Naive B cell (primary cell): ENCODE results near the gene SLC2A1. TPM values are rescaled to one million over a fixed set of nuclear protein-coding genes. Genes with fewer than 3 reads are reported as not detected.
"Not testable (repeated sequence)": the region's sequence is repeated elsewhere in the genome, so short reads cannot be mapped to it uniquely, and the experiment has no call there.

Experiments used
- ATAC-seq, 2 donors: fragments of 150-1000 bp; cut with Tn5 transposase; 2 replicates each; pipeline ENCODE4 v1.10.0; 2021; ENCODE audit warnings: low read depth in 2 of 2, mild to moderate bottlenecking in 2 of 2, moderate library complexity in 2 of 2
- DNase-seq: peaks from one replicate; pipeline ENCODE4 v3.0.0; 2022
- H3K27ac Mint-ChIP-seq, 6 donors: one replicate each; pipeline ENCODE4 v1.8.0; 2020 to 2022; ENCODE audit warnings: mild to moderate bottlenecking in 6 of 6, mixed read lengths in 6 of 6, moderate library complexity in 5 of 6, inconsistent platforms in 2 of 6
- H3K27me3 Mint-ChIP-seq, 3 donors: one replicate each; pipeline ENCODE4 v1.8.0; 2021 to 2022; ENCODE audit warnings: mixed read lengths in 3 of 3, mild to moderate bottlenecking in 1 of 3
- H3K36me3 Mint-ChIP-seq, 2 donors: one replicate each; pipeline ENCODE4 v1.8.0; 2020 to 2022; ENCODE audit warnings: mixed read lengths in 2 of 2, inconsistent platforms in 1 of 2, mild to moderate bottlenecking in 1 of 2
- H3K4me1 Mint-ChIP-seq, 3 donors: one replicate each; pipeline ENCODE4 v1.8.0; 2020 to 2022; ENCODE audit warnings: mixed read lengths in 3 of 3, inconsistent platforms in 1 of 3, mild to moderate bottlenecking in 1 of 3, moderate library complexity in 1 of 3
- H3K4me3 Mint-ChIP-seq, 8 donors: one replicate each; pipeline ENCODE4 v1.8.0; 2020 to 2022; ENCODE audit warnings: mild to moderate bottlenecking in 8 of 8, mixed read lengths in 8 of 8, moderate library complexity in 8 of 8, inconsistent platforms in 2 of 8
- H3K9me3 Mint-ChIP-seq, 7 donors: one replicate each; pipeline ENCODE4 v1.8.0; 2020 to 2022; ENCODE audit warnings: mixed read lengths in 7 of 7, mild to moderate bottlenecking in 5 of 7, inconsistent platforms in 2 of 7, moderate library complexity in 1 of 7
- polyA plus RNA-seq, 6 donors: library from polyadenylated mRNA; unstranded; fragments of 300-500 nt; fragmentation: Illumina TruSeq; gene quantifications; one replicate each; pipeline ENCODE4 v1.2.3, GENCODE V29; 2021; ENCODE audit warnings: low read depth in 6 of 6

The SLC2A1 gene
- polyA plus RNA-seq, 6 donors from 2014 or later, result 58.4 to 125 (median 89.7) TPM

- Mint-ChIP-seq H3K27me3 (peaks cover 26 to 56% (median 50%) of the 10 kb centered on the region in 3 donors), H3K9me3 (peaks cover 7 to 33% (median 16%) of the 10 kb centered on the region in 7 donors)
- H3K27ac Mint-ChIP-seq, result not testable (repeated sequence)
These were observed 58.7 kb downstream of the SLC2A1 start for GRCh38 chr1:42899960-42900359.

GRCh38 chr1:42891465-42892138 is 67.1 kb downstream of the SLC2A1 start:
- Mint-ChIP-seq H3K9me3 (peaks cover 0 to 9% (median 3%) of the 10 kb centered on the region in 7 donors), H3K27ac (peak overlapping the region in 1 of 6 donors; percentile 60), H3K4me1 (no peaks in the 10 kb centered on the region), H3K27me3 (peaks cover 4 to 26% (median 22%) of the 10 kb centered on the region in 3 donors), H3K36me3 (no peaks in the 10 kb centered on the region), H3K4me3 (no peak overlapping the region)
- no peak for ATAC-seq
- DNase-seq, result no peak

More at GRCh38 chr1:42899960-42900359, 58.7 kb downstream of the SLC2A1 start:
- not testable (repeated sequence) for H3K4me1 Mint-ChIP-seq, DNase-seq, ATAC-seq, H3K4me3 Mint-ChIP-seq
- peaks cover 10 to 17% of the 10 kb centered on the region in 2 donors for H3K36me3 Mint-ChIP-seq

- ATAC-seq (no peak), DNase-seq (no peak)
- H3K27me3 Mint-ChIP-seq, result peaks cover 10 to 24% (median 11%) of the 10 kb centered on the region in 3 donors
- H3K9me3 Mint-ChIP-seq, result no peaks in the 10 kb centered on the region
- no peaks in the 10 kb centered on the region for H3K36me3 Mint-ChIP-seq
- H3K4me1 Mint-ChIP-seq, result no peaks in the 10 kb centered on the region
- no peak overlapping the region for H3K4me3 Mint-ChIP-seq
- no peak overlapping the region for H3K27ac Mint-ChIP-seq
These were observed 69.4 kb downstream of the SLC2A1 start for GRCh38 chr1:42889264-42889663.

DNA sequence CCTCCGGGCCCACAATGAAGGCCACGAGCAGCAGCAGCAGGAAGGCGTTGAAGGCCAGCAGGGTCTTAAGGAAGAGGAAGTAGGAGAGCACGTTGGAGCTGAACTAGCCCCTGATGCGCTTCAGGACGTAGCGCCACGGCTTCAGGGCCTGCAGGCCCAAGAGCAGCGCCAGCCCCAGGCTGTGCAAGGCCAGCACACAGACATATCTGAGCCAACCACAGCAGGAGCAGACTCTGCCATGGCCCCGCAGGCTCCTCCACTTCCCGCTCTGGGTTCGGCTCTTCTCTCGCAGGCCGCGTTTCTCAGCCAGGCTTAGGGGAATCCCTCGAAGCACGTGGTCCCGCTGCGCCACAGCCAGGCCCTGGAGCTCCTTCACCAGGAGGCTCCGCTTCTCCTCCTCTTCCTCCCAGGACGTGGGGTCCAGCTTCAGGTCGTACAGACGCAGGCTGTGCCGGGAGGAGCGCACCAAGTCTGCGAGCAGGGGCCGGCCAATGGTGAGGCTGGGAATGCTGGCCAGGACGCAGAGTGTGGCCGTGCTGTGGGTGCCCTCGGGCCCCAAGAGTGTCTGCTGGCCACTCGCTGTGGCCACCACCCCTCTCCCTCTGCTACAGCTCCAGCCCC is 70.5 kb downstream of the SLC2A1 start:
- DNase-seq (no peak), ATAC-seq (no peak)
- peaks cover 9 to 25% (median 12%) of the 10 kb centered on the region in 3 donors for H3K27me3 Mint-ChIP-seq
- H3K4me3 Mint-ChIP-seq, result no peak overlapping the region
- no peaks in the 10 kb centered on the region for H3K4me1 Mint-ChIP-seq
- no peaks in the 10 kb centered on the region for H3K36me3 Mint-ChIP-seq
- H3K9me3 Mint-ChIP-seq, result peaks cover 0 to 2% (median 0%) of the 10 kb centered on the region in 7 donors
- no peak overlapping the region for H3K27ac Mint-ChIP-seq

DNA sequence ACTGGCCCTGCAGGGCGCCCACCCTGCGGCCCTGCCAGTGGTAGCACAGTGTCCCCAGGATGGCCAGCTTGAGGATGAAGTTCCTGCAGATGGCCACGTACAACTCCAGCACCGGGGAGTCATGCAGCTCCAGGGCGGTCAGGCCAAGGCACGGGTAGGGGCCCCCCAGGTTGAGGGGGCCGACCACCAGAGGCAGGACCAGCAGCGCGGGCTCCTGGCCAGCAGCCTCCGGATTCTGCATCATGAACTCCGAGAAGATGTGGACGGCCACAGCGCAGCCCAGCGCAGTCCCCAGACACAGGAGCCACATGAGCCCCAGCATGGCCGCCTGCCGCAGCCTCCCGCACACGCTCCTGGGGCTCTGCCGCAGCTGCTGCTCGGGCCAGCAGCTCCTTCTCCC is 71.3 kb downstream of the SLC2A1 start:
- Mint-ChIP-seq H3K27me3 (peaks cover 9 to 25% (median 12%) of the 10 kb centered on the region in 3 donors), H3K4me3 (no peak overlapping the region), H3K27ac (no peak overlapping the region), H3K36me3 (no peaks in the 10 kb centered on the region), H3K9me3 (peaks cover 0 to 2% (median 0%) of the 10 kb centered on the region in 7 donors), H3K4me1 (no peaks in the 10 kb centered on the region)
- no peak for ATAC-seq
- no peak for DNase-seq

GRCh38 chr1:42886800-42887199 is 71.9 kb downstream of the SLC2A1 start:
- Mint-ChIP-seq H3K4me3 (no peak overlapping the region), H3K27me3 (peaks cover 9 to 25% (median 12%) of the 10 kb centered on the region in 3 donors), H3K9me3 (peaks cover 0 to 2% (median 0%) of the 10 kb centered on the region in 7 donors), H3K36me3 (no peaks in the 10 kb centered on the region), H3K4me1 (no peaks in the 10 kb centered on the region), H3K27ac (no peak overlapping the region)
- ATAC-seq, result no peak
- DNase-seq, result no peak

DNA sequence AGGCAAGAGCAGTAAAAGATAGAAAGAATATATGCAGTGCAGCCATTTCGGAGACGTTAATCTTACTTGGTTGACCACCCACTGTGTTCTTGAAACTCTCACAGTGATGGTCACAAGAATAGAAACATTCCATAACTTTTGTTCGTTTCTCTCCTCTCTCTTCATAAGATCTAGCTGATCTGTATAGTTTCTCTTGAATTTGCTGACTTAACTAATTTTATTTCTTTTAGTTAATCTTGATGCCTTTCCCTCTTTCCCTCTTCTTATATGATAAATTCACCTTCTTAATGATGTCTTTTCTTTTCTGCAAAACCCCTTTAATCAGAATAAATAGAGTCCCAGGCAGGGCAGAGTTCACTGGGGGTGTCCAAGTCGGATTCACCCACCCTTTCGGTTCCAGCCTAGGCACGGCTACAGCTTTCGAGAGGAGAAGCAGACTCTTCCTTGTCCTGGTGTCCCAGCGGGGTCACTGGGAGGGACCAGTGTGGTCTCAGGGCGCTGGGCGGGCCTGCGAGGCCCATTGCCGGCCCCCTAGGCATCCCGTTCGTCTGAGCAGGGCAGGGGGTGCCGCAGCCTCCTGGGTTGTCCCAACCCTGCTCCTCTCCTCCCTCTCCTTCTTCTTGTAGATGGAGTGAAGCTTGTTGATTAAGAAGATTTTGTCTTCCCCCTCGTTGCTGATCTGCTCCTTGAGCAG is 72.5 kb downstream of the SLC2A1 start:
- Mint-ChIP-seq H3K4me1 (no peaks in the 10 kb centered on the region), H3K27me3 (peaks cover 9 to 21% (median 12%) of the 10 kb centered on the region in 3 donors), H3K27ac (no peak overlapping the region), H3K9me3 (peaks cover 0 to 5% (median 3%) of the 10 kb centered on the region in 7 donors), H3K36me3 (no peaks in the 10 kb centered on the region), H3K4me3 (no peak overlapping the region)
- ATAC-seq (no peak), DNase-seq (no peak)

DNA sequence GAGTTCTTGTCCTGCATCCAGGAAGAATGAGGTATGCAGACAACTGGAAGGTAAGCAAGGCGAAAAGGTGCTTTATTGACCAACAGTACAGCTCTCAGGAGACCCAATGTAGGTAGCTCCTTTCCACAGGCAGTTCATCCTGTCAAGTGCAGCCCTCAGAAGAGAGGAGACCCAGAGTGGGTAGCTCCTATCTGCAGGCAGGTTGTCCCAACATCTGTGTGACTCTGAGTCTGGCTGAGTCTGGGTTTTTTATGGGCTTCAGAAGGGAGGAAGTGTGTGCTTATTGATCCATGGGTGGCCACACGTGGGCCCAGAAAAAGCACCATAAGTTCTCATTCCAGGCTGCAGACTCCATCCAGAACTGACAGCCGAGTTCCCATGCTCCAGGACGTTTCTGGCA is 78.3 kb downstream of the SLC2A1 start:
- no peak overlapping the region for H3K27ac Mint-ChIP-seq
- H3K9me3 Mint-ChIP-seq, result peaks cover 0 to 13% (median 5%) of the 10 kb centered on the region in 7 donors
- peaks cover 0 to 6% of the 10 kb centered on the region in 2 donors for H3K36me3 Mint-ChIP-seq
- H3K27me3 Mint-ChIP-seq, result peaks cover 8 to 29% (median 18%) of the 10 kb centered on the region in 3 donors
- ATAC-seq (no peak), DNase-seq (no peak)
- H3K4me1 Mint-ChIP-seq, result no peaks in the 10 kb centered on the region
- H3K4me3 Mint-ChIP-seq, result no peak overlapping the region

GRCh38 chr1:42877380-42877779 is 81.3 kb downstream of the SLC2A1 start:
- H3K36me3 Mint-ChIP-seq, result peaks cover 0 to 6% of the 10 kb centered on the region in 2 donors
- peaks cover 4 to 28% (median 18%) of the 10 kb centered on the region in 7 donors for H3K9me3 Mint-ChIP-seq
- ATAC-seq (no peak), DNase-seq (no peak)
- no peak overlapping the region for H3K27ac Mint-ChIP-seq
- H3K4me3 Mint-ChIP-seq, result no peak overlapping the region
- H3K4me1 Mint-ChIP-seq, result no peaks in the 10 kb centered on the region
- H3K27me3 Mint-ChIP-seq, result peaks cover 0 to 18% (median 18%) of the 10 kb centered on the region in 3 donors

DNA sequence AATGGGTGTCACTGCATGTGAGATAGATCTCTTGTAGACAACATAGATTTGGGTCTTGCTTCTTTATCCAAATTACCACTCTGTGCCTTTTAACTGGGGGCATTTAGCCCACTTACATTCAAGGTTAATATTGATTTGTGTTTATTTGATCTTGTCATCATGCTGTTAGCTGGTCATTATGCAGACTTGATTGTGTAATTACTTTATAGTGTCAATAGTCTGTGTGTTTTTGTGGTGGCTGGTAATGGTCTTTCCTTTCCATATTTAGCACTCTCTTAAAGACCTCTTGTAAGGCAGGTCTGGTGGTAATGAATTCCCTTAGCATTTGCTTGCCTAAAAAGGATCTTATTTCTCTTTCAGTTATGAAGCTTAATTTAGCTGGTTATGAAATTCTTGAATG is 82.7 kb downstream of the SLC2A1 start:
- H3K4me3 Mint-ChIP-seq, result no peak overlapping the region
- peaks cover 4 to 25% (median 15%) of the 10 kb centered on the region in 7 donors for H3K9me3 Mint-ChIP-seq
- ATAC-seq, result no peak

More for the DNA sequence above, 82.7 kb downstream of the SLC2A1 start:
- H3K27me3 Mint-ChIP-seq, result peaks cover 0 to 18% (median 18%) of the 10 kb centered on the region in 3 donors
- no peaks in the 10 kb centered on the region for H3K4me1 Mint-ChIP-seq
- peak overlapping the region in 1 of 6 donors; percentile 12 for H3K27ac Mint-ChIP-seq
- no peak for DNase-seq
- H3K36me3 Mint-ChIP-seq, result peaks cover 0 to 6% of the 10 kb centered on the region in 2 donors

Other genes starting within 250 kb of the SLC2A1 start
- gene CLDN19, start 218.6 kb downstream of the SLC2A1 start, polyA plus RNA-seq, result under 1 TPM in 1 of 6 donors, not detected in 5; 0.11 TPM
- 10 to 100 TPM in 1 of 6 donors, 1 to 10 TPM in 5; 6.1 to 13.4 (median 7.0) TPM for gene P3H1, start 191.8 kb downstream of the SLC2A1 start, polyA plus RNA-seq
- 1 to 10 TPM; 2.3 to 6.6 (median 4.3) TPM for gene C1orf50, start 191.6 kb downstream of the SLC2A1 start, polyA plus RNA-seq
- gene TMEM269, start 173.9 kb downstream of the SLC2A1 start, polyA plus RNA-seq, result under 1 TPM in 1 of 6 donors, not detected in 5; 0.11 TPM
- gene ERMAP, start 141.7 kb downstream of the SLC2A1 start, polyA plus RNA-seq, result 1 to 10 TPM in 5 of 6 donors, not detected in 1; 2.2 to 3.7 (median 2.6) TPM
- 10 to 100 TPM; 51.0 to 73.2 (median 65.8) TPM for gene SVBP, start 141.5 kb downstream of the SLC2A1 start, polyA plus RNA-seq
- 10 to 100 TPM in 2 of 6 donors, 1 to 10 TPM in 3, not detected in 1; 6.2 to 13.4 (median 9.4) TPM for gene ZNF691, start 112.3 kb downstream of the SLC2A1 start, polyA plus RNA-seq
- gene EBNA1BP2, start 213.4 kb upstream of the SLC2A1 start, polyA plus RNA-seq, result 10 to 100 TPM; 50.6 to 64.8 (median 57.0) TPM
- 1 to 10 TPM in 1 of 6 donors, under 1 TPM in 5; 0.13 to 1.0 (median 0.24) TPM for gene CFAP57, start 213.5 kb upstream of the SLC2A1 start, polyA plus RNA-seq